Fibroblast of the aortic adventitia (primary cell): ENCODE measurements around the gene MT1E. TPM values are rescaled to one million over a fixed set of nuclear protein-coding genes. Genes with fewer than 3 reads are reported as not detected.

Source experiments
- DNase-seq: peaks from one replicate; pipeline ENCODE4 v3.0.0-alpha.2; 2010; ENCODE audit warnings: low read depth
- H3K4me3 ChIP-seq: 2 replicates; pipeline ENCODE4 v1.5.1; 2011; ENCODE audit warnings: low read depth, mild to moderate bottlenecking, control low read depth, low read length, moderate library complexity
- total RNA-seq: library from RNA; depleted of rRNA; stranded (reverse); fragments of >200 nt; gene quantifications from 2 replicates; pipeline ENCODE4 v1.2.3, GENCODE V29; 2012; ENCODE audit warnings: low replicate concordance
- TF ChIP-seq, protein P1 (sequence below): IDR thresholded peaks from 2 replicates; pipeline ENCODE4 v1.5.1; 2011; ENCODE audit warnings: mild to moderate bottlenecking, low read length, control low read depth, inconsistent platforms; ENCODE audit not compliant: insufficient read depth

Gene MT1E
- total RNA-seq, 1 donor: 54.7 TPM

GRCh38 chr16:56625943-56626654, 518 bp downstream of the MT1E start:
- DNase-seq: peak; percentile 90
- H3K4me3 ChIP-seq: peak overlapping the region; percentile 81
- TF ChIP-seq, protein P1, sequence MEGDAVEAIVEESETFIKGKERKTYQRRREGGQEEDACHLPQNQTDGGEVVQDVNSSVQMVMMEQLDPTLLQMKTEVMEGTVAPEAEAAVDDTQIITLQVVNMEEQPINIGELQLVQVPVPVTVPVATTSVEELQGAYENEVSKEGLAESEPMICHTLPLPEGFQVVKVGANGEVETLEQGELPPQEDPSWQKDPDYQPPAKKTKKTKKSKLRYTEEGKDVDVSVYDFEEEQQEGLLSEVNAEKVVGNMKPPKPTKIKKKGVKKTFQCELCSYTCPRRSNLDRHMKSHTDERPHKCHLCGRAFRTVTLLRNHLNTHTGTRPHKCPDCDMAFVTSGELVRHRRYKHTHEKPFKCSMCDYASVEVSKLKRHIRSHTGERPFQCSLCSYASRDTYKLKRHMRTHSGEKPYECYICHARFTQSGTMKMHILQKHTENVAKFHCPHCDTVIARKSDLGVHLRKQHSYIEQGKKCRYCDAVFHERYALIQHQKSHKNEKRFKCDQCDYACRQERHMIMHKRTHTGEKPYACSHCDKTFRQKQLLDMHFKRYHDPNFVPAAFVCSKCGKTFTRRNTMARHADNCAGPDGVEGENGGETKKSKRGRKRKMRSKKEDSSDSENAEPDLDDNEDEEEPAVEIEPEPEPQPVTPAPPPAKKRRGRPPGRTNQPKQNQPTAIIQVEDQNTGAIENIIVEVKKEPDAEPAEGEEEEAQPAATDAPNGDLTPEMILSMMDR: no peak

GRCh38 chr16:56626685-56627084, 1.1 kb downstream of the MT1E start:
- TF ChIP-seq, protein P1: no peak
- peak overlapping the region; percentile 81 for H3K4me3 ChIP-seq
- DNase-seq: no peak

- TF ChIP-seq, protein P1: no peak
- no peak overlapping the region for H3K4me3 ChIP-seq
- DNase-seq: no peak
Observed at GRCh38 chr16:56628486-56629350, 3.1 kb downstream of the MT1E start.

- no peak overlapping the region for H3K4me3 ChIP-seq
Observed at GRCh38 chr16:56629531-56629930, 4.0 kb downstream of the MT1E start.

GRCh38 chr16:56630134-56630533, 4.6 kb downstream of the MT1E start:
- no peak overlapping the region for H3K4me3 ChIP-seq
- TF ChIP-seq, protein P1: no peak
- DNase-seq: no peak

More at GRCh38 chr16:56629531-56629930, 4.0 kb downstream of the MT1E start:
- TF ChIP-seq, protein P1: no peak
- no peak for DNase-seq

DNA sequence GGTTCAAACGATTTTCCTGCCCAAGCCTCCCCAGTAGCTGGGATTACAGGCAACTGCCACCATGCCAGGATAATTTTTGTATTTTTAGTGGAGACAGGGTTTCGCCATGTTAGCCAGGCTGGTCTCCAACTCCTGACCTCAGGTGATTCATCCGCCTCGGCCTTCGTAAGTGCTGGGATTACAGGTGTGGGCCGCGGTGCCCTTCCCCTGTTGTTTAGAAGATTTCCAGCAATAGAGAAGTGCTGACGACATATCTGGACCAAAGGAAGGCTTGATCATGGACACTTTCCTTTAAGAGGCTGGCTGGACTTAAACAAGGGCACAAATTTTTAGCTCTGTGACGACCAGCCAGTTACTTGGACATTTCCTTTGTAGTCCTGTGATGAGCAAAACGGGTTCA, 5.6 kb downstream of the MT1E start:
- TF ChIP-seq, protein P1: no peak
- no peak overlapping the region for H3K4me3 ChIP-seq
- DNase-seq: no peak
